NCI-H146 treated with DMSO at 0.1 percent for 48 hours (cell line): Measurements from ENCODE around the gene ANKRD12.

Experiments
- DNase-seq: peaks from one replicate; lab custom pipeline; 2025; ENCODE audit not compliant: unreplicated experiment; lab: John Stamatoyannopoulos, UW

Gene ANKRD12

GRCh38 chr18:9106094-9106493, 30.5 kb upstream of the ANKRD12 start:
- no peak for DNase-seq

- DNase-seq = no peak
Observed at GRCh38 chr18:9106800-9107584, 29.6 kb upstream of the ANKRD12 start.

- no peak for DNase-seq
Observed at GRCh38 chr18:9108911-9109310, 27.7 kb upstream of the ANKRD12 start.

- DNase-seq = no peak
Observed at GRCh38 chr18:9109523-9109922, 27.1 kb upstream of the ANKRD12 start.

GRCh38 chr18:9113468-9114149, 23.0 kb upstream of the ANKRD12 start:
- DNase-seq = no peak

GRCh38 chr18:9115984-9116383, 20.6 kb upstream of the ANKRD12 start:
- DNase-seq = no peak

GRCh38 chr18:9117980-9118841, 18.4 kb upstream of the ANKRD12 start:
- no peak for DNase-seq

- DNase-seq = no peak
Observed at GRCh38 chr18:9120796-9121195, 15.8 kb upstream of the ANKRD12 start.

- no peak for DNase-seq
Observed at GRCh38 chr18:9123520-9123919, 13.1 kb upstream of the ANKRD12 start.

GRCh38 chr18:9124824-9125223, 11.8 kb upstream of the ANKRD12 start:
- no peak for DNase-seq

- no peak for DNase-seq
Observed at GRCh38 chr18:9126337-9126736, 10.2 kb upstream of the ANKRD12 start.

GRCh38 chr18:9130195-9130594, 6.4 kb upstream of the ANKRD12 start:
- DNase-seq = no peak

GRCh38 chr18:9130806-9131205, 5.8 kb upstream of the ANKRD12 start:
- DNase-seq = no peak

GRCh38 chr18:9132628-9133027, 4.0 kb upstream of the ANKRD12 start:
- DNase-seq = no peak

- no peak for DNase-seq
Observed at GRCh38 chr18:9133225-9133624, 3.4 kb upstream of the ANKRD12 start.

- DNase-seq = no peak
Observed at GRCh38 chr18:9135081-9135911, 1.3 kb upstream of the ANKRD12 start.

- peak; percentile 96 for DNase-seq
Observed at GRCh38 chr18:9135912-9136314, 668 bp upstream of the ANKRD12 start.

GRCh38 chr18:9137168-9138066, 836 bp downstream of the ANKRD12 start:
- peak; percentile 74 for DNase-seq

GRCh38 chr18:9139400-9140039, 2.9 kb downstream of the ANKRD12 start:
- no peak for DNase-seq
